Hindlimb muscle (tissue), 1 donor: ENCODE data around the gene SLC2A4. TPM values are rescaled to one million over a fixed set of nuclear protein-coding genes. Genes with fewer than 3 reads are reported as not detected.

Source experiments
- DNase-seq: peaks from one replicate; pipeline ENCODE4 v3.0.0-alpha.2; 2013
- polyA plus RNA-seq: library from polyadenylated mRNA; unstranded; fragments of 120-200 nt; gene quantifications from one replicate; pipeline ENCODE4 v1.2.1, GENCODE V29; 2013; ENCODE audit not compliant: insufficient read length

The SLC2A4 gene
- polyA plus RNA-seq, 1 donor, result 42.0 TPM

GRCh38 chr17:7279448-7279847 is 2.1 kb upstream of the SLC2A4 start:
- no peak for DNase-seq

- DNase-seq, result peak; percentile 81
These were observed 922 bp upstream of the SLC2A4 start for GRCh38 chr17:7280519-7281073.

- peak; percentile 34 for DNase-seq
These were observed 634 bp downstream of the SLC2A4 start for GRCh38 chr17:7281953-7282751.

GRCh38 chr17:7282752-7283321 is 1.3 kb downstream of the SLC2A4 start:
- no peak for DNase-seq

- DNase-seq, result no peak
These were observed 2.1 kb downstream of the SLC2A4 start for GRCh38 chr17:7283471-7284216.

- DNase-seq, result no peak
These were observed 3.4 kb downstream of the SLC2A4 start for GRCh38 chr17:7284911-7285310.

GRCh38 chr17:7285679-7286078 is 4.2 kb downstream of the SLC2A4 start:
- DNase-seq, result no peak

GRCh38 chr17:7289256-7290032 is 7.9 kb downstream of the SLC2A4 start:
- DNase-seq, result no peak

GRCh38 chr17:7290166-7290565 is 8.6 kb downstream of the SLC2A4 start:
- no peak for DNase-seq

GRCh38 chr17:7290685-7291084 is 9.2 kb downstream of the SLC2A4 start:
- DNase-seq, result no peak

GRCh38 chr17:7292194-7292593 is 10.7 kb downstream of the SLC2A4 start:
- DNase-seq, result no peak

GRCh38 chr17:7292729-7293128 is 11.2 kb downstream of the SLC2A4 start:
- DNase-seq, result no peak

- no peak for DNase-seq
These were observed 11.6 kb downstream of the SLC2A4 start for GRCh38 chr17:7293159-7293558.

- DNase-seq, result no peak
These were observed 12.5 kb downstream of the SLC2A4 start for GRCh38 chr17:7293816-7294613.

- DNase-seq, result peak; percentile 45
These were observed 13.2 kb downstream of the SLC2A4 start, which contains the start of gene YBX2 for GRCh38 chr17:7294614-7295153. Gene YBX2 (minus strand): TSS chr17:7294639. CDS start chr17:7294500, 139 bp downstream.

GRCh38 chr17:7295230-7296180 is 14.0 kb downstream of the SLC2A4 start:
- no peak for DNase-seq

- DNase-seq, result peak; percentile 84
These were observed 14.8 kb downstream of the SLC2A4 start for GRCh38 chr17:7296189-7296861.

- no peak for DNase-seq
These were observed 22.7 kb downstream of the SLC2A4 start for GRCh38 chr17:7304179-7304578.
